ENCODE measurements around the gene ATP5IF1. TPM values are rescaled to one million over a fixed set of nuclear protein-coding genes. Genes with fewer than 3 reads are reported as not detected.

ATP5IF1 gene
- total and polyA plus RNA-seq, 2 of the 4 experiments (the other 2 are of a cell fraction): 33.7 to 105 TPM

- no CpG with 5 or more reads among the region's 2 CpGs for WGBS, 2 experiments (ENCODE audit: extremely low coverage in 2 of 2, insufficient read length in 1 of 2)
- no peak overlapping the region for H3K56ac ChIP-seq (ENCODE audit: extremely low read depth, insufficient read depth, low read length)
- no peaks in the 10 kb centered on the region for H3K36me3 ChIP-seq (ENCODE audit: control insufficient read depth, insufficient read depth, low read length)
- in situ Hi-C loops (cut with MboI; ENCODE audit: low sequenced_read_pairs): no loop called here
- no peak overlapping the region for H3K9ac ChIP-seq (ENCODE audit: low read depth, low read length)
- H3K79me1 ChIP-seq (ENCODE audit: low read depth in 1 of 2, low read length in 2 of 2): peaks cover 0 to 15% of the 10 kb centered on the region in 2 experiments; a peak in 2 of 4 replicates
- no peak overlapping the region for H4K8ac ChIP-seq (ENCODE audit: low read depth in 2 of 2, low read length in 2 of 2)
- no peak overlapping the region for H2BK15ac ChIP-seq (ENCODE audit: low read depth, low read length)
- peaks cover 10% of the 10 kb centered on the region for H3K4me1 ChIP-seq (ENCODE audit: control insufficient read depth, insufficient read depth, low read length)
- dilution Hi-C loops (cut with HindIII; ENCODE audit: low sequenced_read_pairs, unreplicated experiment): no loop called here
- ATAC-seq (ENCODE audit: low read depth) (no peak), DNase-seq (no peak)
- no peak overlapping the region for H2BK120ac ChIP-seq (ENCODE audit: low read depth, low read length)
- no peak overlapping the region for H3K14ac ChIP-seq (replicated peaks; ENCODE audit: low read depth, low read length)
- no peak overlapping the region for H3K4me3 ChIP-seq (ENCODE audit: insufficient read depth, low read depth, low read length)
- H3K27me3 ChIP-seq (ENCODE audit: control insufficient read depth, insufficient read depth, low read length): no peaks in the 10 kb centered on the region
- no peak overlapping the region for H2BK5ac ChIP-seq (ENCODE audit: low read depth, low read length, poor library complexity, severe bottlenecking)
- H2AK9ac ChIP-seq (replicated peaks; ENCODE audit: low read depth, low read length, poor library complexity): no peak overlapping the region
- H3K27ac ChIP-seq (ENCODE audit: insufficient read depth, low read length): no peak overlapping the region
- ChIA-PET CTCF (interaction anchor here (0.7 kb wide), 1 partner anchor 555 kb away, joined by 3 read pairs; no protein-coding TSS in a partner anchor), POLR2A (ENCODE audit: unreplicated experiment) (interaction anchor here (0.6 kb wide), 1 partner anchor 264 kb away, joined by 4 read pairs; no protein-coding TSS in a partner anchor)
- no TSS peak for BruUV-seq (replicated peaks)
- H4K20me1 ChIP-seq (ENCODE audit: insufficient read depth, low read length): no peaks in the 10 kb centered on the region
- no peak overlapping the region for H4K91ac ChIP-seq (ENCODE audit: insufficient read depth, low read depth, low read length)
- H2AFZ ChIP-seq (replicated peaks; ENCODE audit: low read length, poor library complexity): no peak overlapping the region
- no peak overlapping the region for H4K5ac ChIP-seq (ENCODE audit: low read depth, low read length)
- intact Hi-C loops (cut with micrococcal nuclease): no loop called here
- TF ChIP-seq, protein P1, sequence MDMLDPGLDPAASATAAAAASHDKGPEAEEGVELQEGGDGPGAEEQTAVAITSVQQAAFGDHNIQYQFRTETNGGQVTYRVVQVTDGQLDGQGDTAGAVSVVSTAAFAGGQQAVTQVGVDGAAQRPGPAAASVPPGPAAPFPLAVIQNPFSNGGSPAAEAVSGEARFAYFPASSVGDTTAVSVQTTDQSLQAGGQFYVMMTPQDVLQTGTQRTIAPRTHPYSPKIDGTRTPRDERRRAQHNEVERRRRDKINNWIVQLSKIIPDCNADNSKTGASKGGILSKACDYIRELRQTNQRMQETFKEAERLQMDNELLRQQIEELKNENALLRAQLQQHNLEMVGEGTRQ (IDR thresholded peaks at IDR 0.05; ENCODE audit: low read depth, low read length): no peak
- peak; percentile 56 for TF ChIP-seq CEBPB (IDR thresholded peaks at IDR 0.05; ENCODE audit: low read depth, low read length)
- TF ChIP-seq BHLHE40 (IDR thresholded peaks at IDR 0.05; ENCODE audit: low read depth, low read length): no peak
- no peak overlapping the region for H3K4me2 ChIP-seq (ENCODE audit: low read depth, low read length)
- no peak overlapping the region for H3K18ac ChIP-seq (ENCODE audit: low read depth, low read length)
- H2AK5ac ChIP-seq (ENCODE audit: low read depth, low read length): no peak overlapping the region
- no peaks in the 10 kb centered on the region for H3K9me3 ChIP-seq (ENCODE audit: control insufficient read depth, insufficient read depth, low read length)
- H3K23ac ChIP-seq (ENCODE audit: low read depth, low read length): no peak overlapping the region
- H3K9me1 ChIP-seq (ENCODE audit: insufficient read depth, low read length): no peaks in the 10 kb centered on the region
- no peak overlapping the region for H2BK20ac ChIP-seq (ENCODE audit: low read depth, low read length)
- no peak overlapping the region for H3K4ac ChIP-seq (ENCODE audit: low read depth, low read length)
These were observed 7.9 kb downstream of the ATP5IF1 start for GRCh38 chr1:28243685-28244311.

All from IMR-90 (cell line).